Measurements from ENCODE around the gene USP43. TPM values are rescaled to one million over a fixed set of nuclear protein-coding genes. Genes with fewer than 3 reads are reported as not detected.

USP43 gene
- polyA plus RNA-seq, 1 donor, result 4.7 TPM

- Histone ChIP-seq H3K27me3 (ENCODE audit: control insufficient read depth, insufficient read depth, low read length) (no peaks in the 10 kb centered on the region), H3K9me3 (ENCODE audit: control insufficient read depth, low read depth, low read length) (no peaks in the 10 kb centered on the region), H3K27ac (ENCODE audit: low read length) (no peak overlapping the region), H3K36me3 (ENCODE audit: control insufficient read depth, insufficient read depth, low read length) (peaks cover 11% of the 10 kb centered on the region), H3K4me1 (ENCODE audit: control insufficient read depth, insufficient read depth, low read length) (no peaks in the 10 kb centered on the region), H3K4me3 (ENCODE audit: low read length) (no peak overlapping the region)
- no peak for DNase-seq
- WGBS (ENCODE audit: insufficient coverage, low lambda C conversion rate), result no CpG with 5 or more reads among the region's 3 CpGs
Observed at GRCh38 chr17:9703781-9704082, 58.4 kb downstream of the USP43 start.

- Histone ChIP-seq H3K27me3 (ENCODE audit: control insufficient read depth, insufficient read depth, low read length) (no peaks in the 10 kb centered on the region), H3K36me3 (ENCODE audit: control insufficient read depth, insufficient read depth, low read length) (peaks cover 9% of the 10 kb centered on the region), H3K4me1 (ENCODE audit: control insufficient read depth, insufficient read depth, low read length) (no peaks in the 10 kb centered on the region), H3K4me3 (ENCODE audit: low read length) (no peak overlapping the region), H3K27ac (ENCODE audit: low read length) (no peak overlapping the region), H3K9me3 (ENCODE audit: control insufficient read depth, low read depth, low read length) (no peaks in the 10 kb centered on the region)
- DNase-seq, result no peak
- 100% methylated on average over 1 of the region's 1 CpG for WGBS (ENCODE audit: insufficient coverage, low lambda C conversion rate)
Observed at GRCh38 chr17:9705745-9706144, 60.4 kb downstream of the USP43 start.

- Histone ChIP-seq H3K9me3 (ENCODE audit: control insufficient read depth, low read depth, low read length) (no peaks in the 10 kb centered on the region), H3K27ac (ENCODE audit: low read length) (no peak overlapping the region), H3K4me3 (ENCODE audit: low read length) (no peak overlapping the region), H3K36me3 (ENCODE audit: control insufficient read depth, insufficient read depth, low read length) (peaks cover 9% of the 10 kb centered on the region), H3K4me1 (ENCODE audit: control insufficient read depth, insufficient read depth, low read length) (no peaks in the 10 kb centered on the region), H3K27me3 (ENCODE audit: control insufficient read depth, insufficient read depth, low read length) (no peaks in the 10 kb centered on the region)
- no CpG with 5 or more reads among the region's 4 CpGs for WGBS (ENCODE audit: insufficient coverage, low lambda C conversion rate)
- no peak for DNase-seq
Observed at GRCh38 chr17:9707948-9708347, 62.6 kb downstream of the USP43 start.

GRCh38 chr17:9714801-9715200, 69.5 kb downstream of the USP43 start:
- H3K36me3 ChIP-seq (ENCODE audit: control insufficient read depth, insufficient read depth, low read length), result peaks cover 3% of the 10 kb centered on the region
- no peaks in the 10 kb centered on the region for H3K4me1 ChIP-seq (ENCODE audit: control insufficient read depth, insufficient read depth, low read length)
- H3K4me3 ChIP-seq (ENCODE audit: low read length), result no peak overlapping the region
- no peak for DNase-seq
- H3K27ac ChIP-seq (ENCODE audit: low read length), result no peak overlapping the region
- H3K9me3 ChIP-seq (ENCODE audit: control insufficient read depth, low read depth, low read length), result no peaks in the 10 kb centered on the region
- no CpG with 5 or more reads among the region's 6 CpGs for WGBS (ENCODE audit: insufficient coverage, low lambda C conversion rate)
- H3K27me3 ChIP-seq (ENCODE audit: control insufficient read depth, insufficient read depth, low read length), result no peaks in the 10 kb centered on the region

GRCh38 chr17:9715503-9716016, 70.2 kb downstream of the USP43 start:
- no CpG with 5 or more reads among the region's 1 CpG for WGBS (ENCODE audit: insufficient coverage, low lambda C conversion rate)
- no peak overlapping the region for H3K27ac ChIP-seq (ENCODE audit: low read length)
- DNase-seq, result no peak
- H3K27me3 ChIP-seq (ENCODE audit: control insufficient read depth, insufficient read depth, low read length), result no peaks in the 10 kb centered on the region
- H3K9me3 ChIP-seq (ENCODE audit: control insufficient read depth, low read depth, low read length), result no peaks in the 10 kb centered on the region
- H3K4me1 ChIP-seq (ENCODE audit: control insufficient read depth, insufficient read depth, low read length), result no peaks in the 10 kb centered on the region
- H3K4me3 ChIP-seq (ENCODE audit: low read length), result no peak overlapping the region
- no peaks in the 10 kb centered on the region for H3K36me3 ChIP-seq (ENCODE audit: control insufficient read depth, insufficient read depth, low read length)

- no CpG with 5 or more reads among the region's 9 CpGs for WGBS (ENCODE audit: insufficient coverage, low lambda C conversion rate)
Observed at GRCh38 chr17:9725575-9725974, 80.3 kb downstream of the USP43 start.

GRCh38 chr17:9726291-9726690, 81.0 kb downstream of the USP43 start:
- H3K27ac ChIP-seq (ENCODE audit: low read length), result no peak overlapping the region
- H3K9me3 ChIP-seq (ENCODE audit: control insufficient read depth, low read depth, low read length), result no peaks in the 10 kb centered on the region
- DNase-seq, result no peak
- no peaks in the 10 kb centered on the region for H3K27me3 ChIP-seq (ENCODE audit: control insufficient read depth, insufficient read depth, low read length)
- H3K4me3 ChIP-seq (ENCODE audit: low read length), result no peak overlapping the region
- 60% methylated on average over 1 of the region's 6 CpGs for WGBS (ENCODE audit: insufficient coverage, low lambda C conversion rate)
- H3K36me3 ChIP-seq (ENCODE audit: control insufficient read depth, insufficient read depth, low read length), result peaks cover 8% of the 10 kb centered on the region
- no peaks in the 10 kb centered on the region for H3K4me1 ChIP-seq (ENCODE audit: control insufficient read depth, insufficient read depth, low read length)

More at GRCh38 chr17:9725575-9725974, 80.3 kb downstream of the USP43 start:
- Histone ChIP-seq H3K27me3 (ENCODE audit: control insufficient read depth, insufficient read depth, low read length) (no peaks in the 10 kb centered on the region), H3K27ac (ENCODE audit: low read length) (no peak overlapping the region), H3K9me3 (ENCODE audit: control insufficient read depth, low read depth, low read length) (no peaks in the 10 kb centered on the region), H3K36me3 (ENCODE audit: control insufficient read depth, insufficient read depth, low read length) (peaks cover 8% of the 10 kb centered on the region), H3K4me1 (ENCODE audit: control insufficient read depth, insufficient read depth, low read length) (no peaks in the 10 kb centered on the region), H3K4me3 (ENCODE audit: low read length) (no peak overlapping the region)
- no peak for DNase-seq

GRCh38 chr17:9728005-9728404, 82.7 kb downstream of the USP43 start:
- WGBS (ENCODE audit: insufficient coverage, low lambda C conversion rate), result no CpG with 5 or more reads among the region's 18 CpGs
- Histone ChIP-seq H3K27me3 (ENCODE audit: control insufficient read depth, insufficient read depth, low read length) (no peaks in the 10 kb centered on the region), H3K4me1 (ENCODE audit: control insufficient read depth, insufficient read depth, low read length) (no peaks in the 10 kb centered on the region), H3K27ac (ENCODE audit: low read length) (no peak overlapping the region), H3K36me3 (ENCODE audit: control insufficient read depth, insufficient read depth, low read length) (peaks cover 8% of the 10 kb centered on the region), H3K9me3 (ENCODE audit: control insufficient read depth, low read depth, low read length) (no peaks in the 10 kb centered on the region), H3K4me3 (ENCODE audit: low read length) (no peak overlapping the region)
- no peak for DNase-seq

GRCh38 chr17:9728564-9728963, 83.2 kb downstream of the USP43 start:
- no peaks in the 10 kb centered on the region for H3K9me3 ChIP-seq (ENCODE audit: control insufficient read depth, low read depth, low read length)
- no peak overlapping the region for H3K27ac ChIP-seq (ENCODE audit: low read length)
- DNase-seq, result no peak
- H3K4me1 ChIP-seq (ENCODE audit: control insufficient read depth, insufficient read depth, low read length), result no peaks in the 10 kb centered on the region
- no peak overlapping the region for H3K4me3 ChIP-seq (ENCODE audit: low read length)
- H3K36me3 ChIP-seq (ENCODE audit: control insufficient read depth, insufficient read depth, low read length), result peaks cover 8% of the 10 kb centered on the region
- no peaks in the 10 kb centered on the region for H3K27me3 ChIP-seq (ENCODE audit: control insufficient read depth, insufficient read depth, low read length)
- WGBS (ENCODE audit: insufficient coverage, low lambda C conversion rate), result no CpG with 5 or more reads among the region's 12 CpGs

- WGBS (ENCODE audit: insufficient coverage, low lambda C conversion rate), result no CpG with 5 or more reads among the region's 2 CpGs
Observed at GRCh38 chr17:9729034-9729650, 83.8 kb downstream of the USP43 start.

GRCh38 chr17:9729735-9730420, 84.6 kb downstream of the USP43 start:
- DNase-seq, result no peak
- Histone ChIP-seq H3K27me3 (ENCODE audit: control insufficient read depth, insufficient read depth, low read length) (no peaks in the 10 kb centered on the region), H3K4me3 (ENCODE audit: low read length) (no peak overlapping the region), H3K4me1 (ENCODE audit: control insufficient read depth, insufficient read depth, low read length) (no peaks in the 10 kb centered on the region), H3K36me3 (ENCODE audit: control insufficient read depth, insufficient read depth, low read length) (peaks cover 8% of the 10 kb centered on the region), H3K27ac (ENCODE audit: low read length) (no peak overlapping the region), H3K9me3 (ENCODE audit: control insufficient read depth, low read depth, low read length) (no peaks in the 10 kb centered on the region)
- no CpG with 5 or more reads among the region's 11 CpGs for WGBS (ENCODE audit: insufficient coverage, low lambda C conversion rate)

More at GRCh38 chr17:9729034-9729650, 83.8 kb downstream of the USP43 start:
- peaks cover 8% of the 10 kb centered on the region for H3K36me3 ChIP-seq (ENCODE audit: control insufficient read depth, insufficient read depth, low read length)
- no peaks in the 10 kb centered on the region for H3K27me3 ChIP-seq (ENCODE audit: control insufficient read depth, insufficient read depth, low read length)
- H3K4me3 ChIP-seq (ENCODE audit: low read length), result no peak overlapping the region
- H3K4me1 ChIP-seq (ENCODE audit: control insufficient read depth, insufficient read depth, low read length), result no peaks in the 10 kb centered on the region
- no peaks in the 10 kb centered on the region for H3K9me3 ChIP-seq (ENCODE audit: control insufficient read depth, low read depth, low read length)
- no peak overlapping the region for H3K27ac ChIP-seq (ENCODE audit: low read length)
- peak in 1 of 2 donors; percentile 23 for DNase-seq
